ENCODE results near the gene GAL. TPM values are rescaled to one million over a fixed set of nuclear protein-coding genes. Genes with fewer than 3 reads are reported as not detected.

Gene GAL
- total and polyA plus RNA-seq, 4 donors: 0.61 to 1.8 TPM; not detected in 2

- Histone ChIP-seq H3K27ac (ENCODE audit: low read depth in 1 of 2, low read length in 1 of 2) (no peak overlapping the region), H3K27me3 (ENCODE audit: control insufficient read depth in 3 of 3, insufficient read depth in 3 of 3, low read length in 2 of 3) (no peaks in the 10 kb centered on the region), H3K4me3 (no peak overlapping the region), H3K36me3 (ENCODE audit: control insufficient read depth in 4 of 4, insufficient read depth in 4 of 4, low read length in 4 of 4) (no peaks in the 10 kb centered on the region), H3K4me1 (ENCODE audit: control insufficient read depth in 5 of 5, insufficient read depth in 5 of 5, low read length in 5 of 5) (no peaks in the 10 kb centered on the region), H3K9me3 (ENCODE audit: control insufficient read depth in 4 of 4, insufficient read depth in 3 of 4, low read length in 3 of 4) (peaks cover 0 to 9% (median 0%) of the 10 kb centered on the region in 4 donors), H3K9ac (ENCODE audit: insufficient read depth in 1 of 2, low read length in 2 of 2) (no peak overlapping the region)
- TF ChIP-seq CTCF (IDR thresholded peaks at IDR 0.05; ENCODE audit: control extremely low read depth, extremely low read depth): no peak
- ATAC-seq (ENCODE audit: insufficient read depth, low FRiP score): no peak
- 92 to 97% methylated on average over 6 of the region's 6 CpGs for WGBS, 2 donors
- no peak for DNase-seq
These were observed 10.9 kb upstream of the GAL start for GRCh38 chr11:68673306-68673945.

- Histone ChIP-seq H3K9ac (ENCODE audit: insufficient read depth in 1 of 2, low read length in 2 of 2) (no peak overlapping the region), H3K9me3 (ENCODE audit: control insufficient read depth in 4 of 4, insufficient read depth in 3 of 4, low read length in 3 of 4) (peaks cover 0 to 9% (median 0%) of the 10 kb centered on the region in 4 donors), H3K4me3 (no peak overlapping the region), H3K27me3 (ENCODE audit: control insufficient read depth in 3 of 3, insufficient read depth in 3 of 3, low read length in 2 of 3) (no peaks in the 10 kb centered on the region), H3K36me3 (ENCODE audit: control insufficient read depth in 4 of 4, insufficient read depth in 4 of 4, low read length in 4 of 4) (no peaks in the 10 kb centered on the region), H3K27ac (ENCODE audit: low read depth in 1 of 2, low read length in 1 of 2) (no peak overlapping the region), H3K4me1 (ENCODE audit: control insufficient read depth in 5 of 5, insufficient read depth in 5 of 5, low read length in 5 of 5) (no peaks in the 10 kb centered on the region)
- ATAC-seq (ENCODE audit: insufficient read depth, low FRiP score) (no peak), DNase-seq (no peak)
- TF ChIP-seq CTCF (IDR thresholded peaks at IDR 0.05; ENCODE audit: control extremely low read depth, extremely low read depth): no peak
- whole genome bisulfite sequencing, 2 donors: 88% methylated on average over 11 of the region's 11 CpGs
These were observed 10.4 kb upstream of the GAL start for GRCh38 chr11:68673991-68674390.

GRCh38 chr11:68674461-68674860 lies 9.9 kb upstream of the GAL start:
- no peak overlapping the region for H3K9ac ChIP-seq (ENCODE audit: insufficient read depth in 1 of 2, low read length in 2 of 2)
- no peak for DNase-seq
- no peak overlapping the region for H3K4me3 ChIP-seq
- no peaks in the 10 kb centered on the region for H3K27me3 ChIP-seq (ENCODE audit: control insufficient read depth in 3 of 3, insufficient read depth in 3 of 3, low read length in 2 of 3)
- H3K36me3 ChIP-seq (ENCODE audit: control insufficient read depth in 4 of 4, insufficient read depth in 4 of 4, low read length in 4 of 4): no peaks in the 10 kb centered on the region
- no peak overlapping the region for H3K27ac ChIP-seq (ENCODE audit: low read depth in 1 of 2, low read length in 1 of 2)
- no peak for TF ChIP-seq CTCF (IDR thresholded peaks at IDR 0.05; ENCODE audit: control extremely low read depth, extremely low read depth)
- 93 to 94% methylated on average over 16 of the region's 16 CpGs for WGBS, 2 donors
- ATAC-seq (ENCODE audit: insufficient read depth, low FRiP score): no peak
- no peaks in the 10 kb centered on the region for H3K4me1 ChIP-seq (ENCODE audit: control insufficient read depth in 5 of 5, insufficient read depth in 5 of 5, low read length in 5 of 5)
- peaks cover 0 to 9% (median 0%) of the 10 kb centered on the region in 4 donors for H3K9me3 ChIP-seq (ENCODE audit: control insufficient read depth in 4 of 4, insufficient read depth in 3 of 4, low read length in 3 of 4)

GRCh38 chr11:68677432-68677831 lies 6.9 kb upstream of the GAL start:
- H3K9ac ChIP-seq (ENCODE audit: insufficient read depth in 1 of 2, low read length in 2 of 2): no peak overlapping the region
- peaks cover 0 to 4% (median 1%) of the 10 kb centered on the region in 3 donors for H3K27me3 ChIP-seq (ENCODE audit: control insufficient read depth in 3 of 3, insufficient read depth in 3 of 3, low read length in 2 of 3)
- peaks cover 0 to 7% (median 0%) of the 10 kb centered on the region in 4 donors for H3K9me3 ChIP-seq (ENCODE audit: control insufficient read depth in 4 of 4, insufficient read depth in 3 of 4, low read length in 3 of 4)
- no peaks in the 10 kb centered on the region for H3K4me1 ChIP-seq (ENCODE audit: control insufficient read depth in 5 of 5, insufficient read depth in 5 of 5, low read length in 5 of 5)
- WGBS, 2 donors: 17 to 44% methylated on average over 5 to 6 of the region's 6 CpGs
- DNase-seq: peak; percentile 34 to 67 (median 48)
- ATAC-seq (ENCODE audit: insufficient read depth, low FRiP score): peak; percentile 69
- H3K27ac ChIP-seq (ENCODE audit: low read depth in 1 of 2, low read length in 1 of 2): no peak overlapping the region
- no peak overlapping the region for H3K4me3 ChIP-seq
- TF ChIP-seq CTCF (IDR thresholded peaks at IDR 0.05; ENCODE audit: control extremely low read depth, extremely low read depth): no peak
- H3K36me3 ChIP-seq (ENCODE audit: control insufficient read depth in 4 of 4, insufficient read depth in 4 of 4, low read length in 4 of 4): no peaks in the 10 kb centered on the region

All from lung (tissue), 12 donors.